Chondrocyte (in vitro differentiated cells): Measurements from ENCODE around the gene CKM. TPM values are rescaled to one million over a fixed set of nuclear protein-coding genes. Genes with fewer than 3 reads are reported as not detected.
"Not testable (repeated sequence)": the region's sequence is repeated elsewhere in the genome, so short reads cannot be mapped to it uniquely, and the experiment has no call there.

Source experiments
- DNase-seq: peaks from one replicate; pipeline ENCODE4 v3.0.0; 2021; ENCODE audit warnings: mixed read lengths, low spot score
- H3K27ac Mint-ChIP-seq: one replicate; pipeline ENCODE4 v1.8.0; 2021; ENCODE audit warnings: mild to moderate bottlenecking, moderate library complexity, mixed read lengths; ENCODE audit not compliant: unreplicated experiment
- H3K27me3 Mint-ChIP-seq: 2 replicates; pipeline ENCODE4 v1.8.0; 2021; ENCODE audit warnings: low read depth, mixed read lengths
- H3K36me3 Mint-ChIP-seq: 2 replicates; pipeline ENCODE4 v1.8.0; 2021; ENCODE audit warnings: low read depth, mixed read lengths
- H3K4me1 Mint-ChIP-seq: 2 replicates; pipeline ENCODE4 v1.8.0; 2021; ENCODE audit warnings: low read depth, mild to moderate bottlenecking, mixed read lengths
- H3K4me3 Mint-ChIP-seq: one replicate; pipeline ENCODE4 v1.8.0; 2021; ENCODE audit warnings: mild to moderate bottlenecking, moderate library complexity, mixed read lengths; ENCODE audit not compliant: unreplicated experiment
- H3K9me3 Mint-ChIP-seq: 2 replicates; pipeline ENCODE4 v1.8.0; 2021; ENCODE audit warnings: low read depth, mixed read lengths
- total RNA-seq: library from RNA; stranded (reverse); gene quantifications from 3 replicates; pipeline ENCODE4 v1.2.1, GENCODE V29; 2021
- TF ChIP-seq, protein P1 (sequence below): fragments of 200-600 bp; sonication (generic); IDR thresholded peaks from 2 replicates; pipeline ENCODE4 v1.5.0; 2021; ENCODE audit warnings: antibody characterized with exemption, mild to moderate bottlenecking, moderate library complexity

Gene CKM
- total RNA-seq, 1 donor from 2014 or later: not detected

DNA sequence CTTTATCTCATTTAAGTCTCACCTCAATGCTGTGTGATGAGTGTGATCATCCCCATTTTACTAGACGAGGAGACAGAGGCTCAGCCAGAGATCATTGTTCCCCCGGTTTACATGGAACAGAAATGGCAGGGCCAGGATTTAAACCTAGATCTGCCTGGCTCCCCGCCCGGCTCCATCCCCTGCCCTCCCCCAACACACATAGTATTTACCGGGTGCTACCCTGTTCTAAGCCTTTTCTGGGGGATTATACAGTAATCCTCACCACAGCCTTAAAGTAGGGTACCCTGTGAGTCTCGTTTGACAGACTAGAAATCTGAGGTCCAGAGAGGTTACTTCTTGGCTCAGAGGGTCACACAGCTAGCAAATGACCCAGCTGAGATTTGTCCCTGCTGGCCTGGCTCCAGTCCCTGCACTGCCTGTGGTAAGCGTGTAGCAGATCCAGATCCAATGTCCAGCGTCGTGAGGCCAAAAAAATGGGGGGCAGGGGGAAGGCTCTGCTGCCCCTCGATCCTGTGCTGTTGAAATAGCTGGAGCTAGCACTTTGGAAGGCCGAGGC is 14.1 kb upstream of the CKM start:
- Mint-ChIP-seq H3K9me3 (no peaks in the 10 kb centered on the region), H3K27ac (no peak overlapping the region), H3K27me3 (peaks cover 3% of the 10 kb centered on the region), H3K36me3 (peaks cover 1% of the 10 kb centered on the region), H3K4me3 (no peak overlapping the region), H3K4me1 (peaks cover 7% of the 10 kb centered on the region)
- TF ChIP-seq, protein P1, sequence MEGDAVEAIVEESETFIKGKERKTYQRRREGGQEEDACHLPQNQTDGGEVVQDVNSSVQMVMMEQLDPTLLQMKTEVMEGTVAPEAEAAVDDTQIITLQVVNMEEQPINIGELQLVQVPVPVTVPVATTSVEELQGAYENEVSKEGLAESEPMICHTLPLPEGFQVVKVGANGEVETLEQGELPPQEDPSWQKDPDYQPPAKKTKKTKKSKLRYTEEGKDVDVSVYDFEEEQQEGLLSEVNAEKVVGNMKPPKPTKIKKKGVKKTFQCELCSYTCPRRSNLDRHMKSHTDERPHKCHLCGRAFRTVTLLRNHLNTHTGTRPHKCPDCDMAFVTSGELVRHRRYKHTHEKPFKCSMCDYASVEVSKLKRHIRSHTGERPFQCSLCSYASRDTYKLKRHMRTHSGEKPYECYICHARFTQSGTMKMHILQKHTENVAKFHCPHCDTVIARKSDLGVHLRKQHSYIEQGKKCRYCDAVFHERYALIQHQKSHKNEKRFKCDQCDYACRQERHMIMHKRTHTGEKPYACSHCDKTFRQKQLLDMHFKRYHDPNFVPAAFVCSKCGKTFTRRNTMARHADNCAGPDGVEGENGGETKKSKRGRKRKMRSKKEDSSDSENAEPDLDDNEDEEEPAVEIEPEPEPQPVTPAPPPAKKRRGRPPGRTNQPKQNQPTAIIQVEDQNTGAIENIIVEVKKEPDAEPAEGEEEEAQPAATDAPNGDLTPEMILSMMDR: no peak
- no peak for DNase-seq

DNA sequence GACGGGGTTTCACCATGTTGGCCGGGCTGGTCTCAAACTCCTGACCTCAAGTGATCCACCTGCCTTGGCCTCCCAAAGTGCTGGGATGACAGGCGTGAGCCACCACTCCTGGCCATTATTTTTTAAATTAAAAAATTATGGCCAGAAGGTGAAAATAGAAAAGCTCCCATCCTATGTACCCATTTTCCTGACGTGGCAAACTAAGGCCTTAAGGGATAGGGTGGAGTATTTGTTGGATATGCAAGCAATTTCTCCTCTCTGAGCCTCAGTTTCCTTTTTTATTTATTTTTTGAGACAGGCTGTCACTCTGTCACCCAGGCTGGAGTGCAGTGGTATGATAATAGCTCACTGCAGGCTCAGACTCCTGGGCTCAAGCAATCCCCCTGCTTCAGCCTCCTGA is 12.2 kb upstream of the CKM start:
- not testable (repeated sequence) for H3K27ac Mint-ChIP-seq, H3K27me3 Mint-ChIP-seq, H3K4me3 Mint-ChIP-seq, H3K9me3 Mint-ChIP-seq, H3K4me1 Mint-ChIP-seq, DNase-seq, H3K36me3 Mint-ChIP-seq

DNA sequence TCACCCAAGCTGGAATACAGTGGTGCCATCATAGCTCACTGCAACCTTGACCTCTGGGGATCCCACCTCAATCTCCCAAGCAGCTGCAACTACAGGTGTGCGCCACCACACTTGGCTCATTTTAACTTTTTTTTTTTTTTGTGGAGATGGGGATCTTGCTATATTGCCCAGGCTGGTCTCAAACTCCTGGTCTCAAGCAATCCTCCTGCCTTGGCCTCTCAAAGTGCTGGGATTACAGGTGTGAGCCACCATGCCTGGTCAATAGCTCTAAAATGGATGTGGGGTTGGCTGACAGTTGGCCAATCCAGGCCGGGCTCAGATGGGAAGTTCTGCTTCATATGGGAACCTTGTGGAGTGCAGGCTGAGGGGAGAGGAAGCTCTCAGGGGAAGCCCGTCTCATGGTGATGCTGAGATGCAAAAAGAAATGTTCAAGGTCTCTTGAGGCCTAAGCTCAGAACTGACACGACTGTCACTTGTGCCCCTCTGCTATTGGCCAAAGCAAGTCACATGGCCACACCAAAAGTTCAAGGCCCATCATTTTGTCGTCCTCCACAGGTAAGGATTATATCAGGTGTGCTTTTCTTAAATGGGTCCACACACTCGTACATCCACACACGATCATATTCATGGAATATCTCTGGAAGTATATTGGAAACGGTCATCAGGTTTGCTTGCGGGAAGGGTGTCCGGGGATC is 11.1 kb upstream of the CKM start:
- DNase-seq: no peak
- no peaks in the 10 kb centered on the region for H3K9me3 Mint-ChIP-seq
- no peak overlapping the region for H3K27ac Mint-ChIP-seq
- TF ChIP-seq, protein P1: no peak
- no peaks in the 10 kb centered on the region for H3K36me3 Mint-ChIP-seq
- H3K4me3 Mint-ChIP-seq: no peak overlapping the region
- peaks cover 3% of the 10 kb centered on the region for H3K4me1 Mint-ChIP-seq
- H3K27me3 Mint-ChIP-seq: no peaks in the 10 kb centered on the region

DNA sequence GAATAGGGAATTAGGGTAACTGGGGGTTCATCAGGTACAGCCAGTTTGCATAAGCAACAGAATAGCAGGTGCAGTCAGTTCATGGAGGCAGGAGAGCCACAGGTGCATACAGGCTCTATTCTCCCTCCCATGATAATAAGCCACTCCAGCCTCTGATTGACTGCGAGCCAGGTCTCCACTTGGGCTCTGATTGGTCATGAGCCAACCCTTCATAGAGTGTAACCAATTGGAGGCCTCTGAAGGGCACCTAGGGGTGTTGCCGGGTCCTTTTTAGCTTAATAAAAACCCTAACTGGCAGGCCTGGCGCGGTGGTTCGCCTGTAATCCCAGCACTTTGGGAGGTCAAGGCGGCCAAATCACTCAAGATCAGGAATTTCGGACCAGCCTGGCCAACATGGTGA is 8.7 kb upstream of the CKM start:
- no peaks in the 10 kb centered on the region for H3K9me3 Mint-ChIP-seq
- no peak overlapping the region for H3K27ac Mint-ChIP-seq
- peaks cover 1% of the 10 kb centered on the region for H3K4me1 Mint-ChIP-seq
- H3K27me3 Mint-ChIP-seq: no peaks in the 10 kb centered on the region
- TF ChIP-seq, protein P1: no peak
- no peak for DNase-seq
- H3K4me3 Mint-ChIP-seq: no peak overlapping the region
- H3K36me3 Mint-ChIP-seq: no peaks in the 10 kb centered on the region

DNA sequence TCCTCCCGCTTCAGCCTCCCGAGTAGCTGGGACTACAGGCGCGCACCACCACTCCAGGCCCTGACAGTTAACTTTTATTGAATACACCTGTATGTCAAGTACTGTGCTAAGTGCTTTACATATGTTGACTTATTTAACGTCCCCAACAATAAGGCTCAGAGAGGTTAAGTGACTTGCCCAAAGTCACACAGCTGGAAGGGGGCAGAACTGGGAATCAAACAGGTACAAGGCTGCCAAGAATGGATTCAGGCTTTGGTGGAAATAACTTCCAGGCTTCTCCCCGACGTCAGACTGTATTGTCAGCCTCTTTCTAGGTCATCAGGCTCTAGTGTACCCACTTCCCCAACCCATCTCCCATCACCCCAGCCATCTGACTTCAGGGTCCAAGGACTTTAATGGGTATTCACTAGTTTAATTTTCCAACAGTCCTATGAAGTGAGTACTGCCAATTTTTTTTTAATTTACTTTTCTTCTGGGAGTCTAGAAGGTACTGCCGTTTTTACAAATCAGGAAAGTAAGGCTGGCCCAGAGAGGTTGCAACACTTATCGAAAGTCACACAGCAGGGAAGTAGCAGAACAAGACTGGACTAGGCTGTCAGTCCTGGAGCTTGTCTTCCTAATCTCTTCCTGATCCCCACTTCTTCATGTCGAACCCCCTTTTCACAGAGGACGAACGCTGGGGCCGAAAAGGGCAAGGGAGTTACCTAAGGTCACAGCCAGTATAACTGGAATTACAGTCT is 4.9 kb upstream of the CKM start:
- Mint-ChIP-seq H3K4me1 (peaks cover 12% of the 10 kb centered on the region), H3K4me3 (no peak overlapping the region), H3K36me3 (no peaks in the 10 kb centered on the region), H3K27ac (no peak overlapping the region), H3K27me3 (no peaks in the 10 kb centered on the region), H3K9me3 (no peaks in the 10 kb centered on the region)
- TF ChIP-seq, protein P1: no peak
- DNase-seq: no peak
